Measurements from ENCODE around the gene FGGY.
A peak's percentile ranks its signal among the peaks of the same experiment; 100 is the strongest.
"Not testable (repeated sequence)": the region's sequence is repeated elsewhere in the genome, so short reads cannot be mapped to it uniquely, and the experiment has no call there.

FGGY gene

DNA sequence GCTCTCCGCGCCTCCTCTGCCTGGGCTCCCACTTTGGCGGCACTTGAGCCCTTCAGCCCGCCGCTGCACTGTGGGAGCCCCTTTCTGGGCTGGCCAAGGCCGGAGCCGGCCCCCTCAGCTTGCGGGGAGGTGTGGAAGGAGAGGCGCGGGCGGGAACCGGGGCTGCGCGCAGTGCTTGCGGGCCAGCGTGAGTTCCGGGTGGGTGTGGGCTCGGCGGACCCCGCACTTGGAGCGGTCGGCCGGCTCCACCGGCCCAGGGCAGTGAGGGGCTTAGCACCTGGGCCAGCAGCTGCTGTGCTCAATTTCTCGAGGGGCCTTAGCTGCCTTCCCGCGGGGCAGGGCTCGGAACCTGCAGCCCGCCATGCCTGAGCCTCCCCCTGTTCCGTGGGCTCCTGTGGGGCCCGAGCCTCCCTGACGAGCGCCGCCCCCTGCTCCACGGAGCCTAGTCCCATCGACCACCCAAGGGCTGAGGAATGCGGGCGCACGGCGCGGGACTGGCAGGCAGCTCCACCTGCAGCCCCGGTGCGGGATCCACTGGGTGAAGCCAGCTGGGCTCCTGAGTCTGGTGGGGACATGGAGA is 175.2 kb downstream of the FGGY start:
- not testable (repeated sequence) for H3K27ac ChIP-seq (ENCODE audit: low read depth, low read length); H3K36me3 ChIP-seq (ENCODE audit: control insufficient read depth in 1 of 2, insufficient read depth in 2 of 2, low read length in 2 of 2); H3K9ac ChIP-seq (ENCODE audit: low read depth in 1 of 2, low read length in 2 of 2); H3K9me3 ChIP-seq (ENCODE audit: control insufficient read depth in 1 of 2, low read length in 2 of 2); H3K4me3 ChIP-seq (ENCODE audit: low read depth in 1 of 2, low read length in 2 of 2); H3K27me3 ChIP-seq (ENCODE audit: control insufficient read depth in 1 of 2, insufficient read depth in 2 of 2, low read length in 2 of 2)
- H3K4me1 ChIP-seq (ENCODE audit: control insufficient read depth in 1 of 2, insufficient read depth in 2 of 2, low read length in 2 of 2): peaks cover 7 to 18% of the 10 kb centered on the region in 2 donors

- Histone ChIP-seq H3K9ac (ENCODE audit: low read depth in 1 of 2, low read length in 2 of 2) (no peak overlapping the region), H3K36me3 (ENCODE audit: control insufficient read depth in 1 of 2, insufficient read depth in 2 of 2, low read length in 2 of 2) (no peaks in the 10 kb centered on the region), H3K9me3 (ENCODE audit: control insufficient read depth in 1 of 2, low read length in 2 of 2) (no peaks in the 10 kb centered on the region), H3K27me3 (ENCODE audit: control insufficient read depth in 1 of 2, insufficient read depth in 2 of 2, low read length in 2 of 2) (no peaks in the 10 kb centered on the region), H3K4me3 (ENCODE audit: low read depth in 1 of 2, low read length in 2 of 2) (no peak overlapping the region), H3K27ac (ENCODE audit: low read depth, low read length) (no peak overlapping the region), H3K4me1 (ENCODE audit: control insufficient read depth in 1 of 2, insufficient read depth in 2 of 2, low read length in 2 of 2) (peaks cover 7 to 28% of the 10 kb centered on the region in 2 donors)
Measured at GRCh38 chr1:59473831-59474230, 176.9 kb downstream of the FGGY start.

GRCh38 chr1:59474496-59474895 is 177.6 kb downstream of the FGGY start:
- Histone ChIP-seq H3K9ac (ENCODE audit: low read depth in 1 of 2, low read length in 2 of 2) (no peak overlapping the region), H3K4me1 (ENCODE audit: control insufficient read depth in 1 of 2, insufficient read depth in 2 of 2, low read length in 2 of 2) (peaks cover 7 to 30% of the 10 kb centered on the region in 2 donors), H3K27me3 (ENCODE audit: control insufficient read depth in 1 of 2, insufficient read depth in 2 of 2, low read length in 2 of 2) (no peaks in the 10 kb centered on the region), H3K4me3 (ENCODE audit: low read depth in 1 of 2, low read length in 2 of 2) (no peak overlapping the region), H3K27ac (ENCODE audit: low read depth, low read length) (no peak overlapping the region), H3K36me3 (ENCODE audit: control insufficient read depth in 1 of 2, insufficient read depth in 2 of 2, low read length in 2 of 2) (no peaks in the 10 kb centered on the region), H3K9me3 (ENCODE audit: control insufficient read depth in 1 of 2, low read length in 2 of 2) (no peaks in the 10 kb centered on the region)

DNA sequence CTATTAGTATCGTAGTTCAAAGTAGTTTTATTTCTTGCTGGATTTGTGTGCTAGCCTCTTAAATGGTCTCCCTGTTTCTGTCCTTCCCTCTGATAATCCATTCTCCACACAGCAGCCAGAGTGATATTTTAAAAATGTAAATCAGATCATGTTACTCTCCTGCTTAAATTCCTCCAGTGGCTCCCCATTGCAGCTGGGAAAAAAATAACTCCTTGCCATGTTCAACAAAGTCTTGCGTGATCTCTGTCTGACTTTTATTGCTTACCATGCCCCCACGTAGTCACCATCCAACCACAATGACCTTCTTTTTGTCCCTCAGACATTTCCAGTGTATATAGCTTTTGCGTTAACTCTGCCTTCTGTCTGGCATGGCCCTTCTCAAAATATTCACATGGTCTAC is 178.8 kb downstream of the FGGY start:
- Histone ChIP-seq H3K36me3 (ENCODE audit: control insufficient read depth in 1 of 2, insufficient read depth in 2 of 2, low read length in 2 of 2) (no peaks in the 10 kb centered on the region), H3K4me3 (ENCODE audit: low read depth in 1 of 2, low read length in 2 of 2) (peak overlapping the region in 1 of 2 donors; percentile 3)

GRCh38 chr1:59477286-59477685 is 180.4 kb downstream of the FGGY start:
- H3K27ac ChIP-seq (ENCODE audit: low read depth, low read length): no peak overlapping the region
- H3K9ac ChIP-seq (ENCODE audit: low read depth in 1 of 2, low read length in 2 of 2): no peak overlapping the region
- no peaks in the 10 kb centered on the region for H3K9me3 ChIP-seq (ENCODE audit: control insufficient read depth in 1 of 2, low read length in 2 of 2)
- H3K4me3 ChIP-seq (ENCODE audit: low read depth in 1 of 2, low read length in 2 of 2): no peak overlapping the region
- no peaks in the 10 kb centered on the region for H3K27me3 ChIP-seq (ENCODE audit: control insufficient read depth in 1 of 2, insufficient read depth in 2 of 2, low read length in 2 of 2)
- H3K4me1 ChIP-seq (ENCODE audit: control insufficient read depth in 1 of 2, insufficient read depth in 2 of 2, low read length in 2 of 2): peaks cover 7 to 43% of the 10 kb centered on the region in 2 donors
- no peaks in the 10 kb centered on the region for H3K36me3 ChIP-seq (ENCODE audit: control insufficient read depth in 1 of 2, insufficient read depth in 2 of 2, low read length in 2 of 2)

More for the DNA sequence above, 178.8 kb downstream of the FGGY start:
- H3K9me3 ChIP-seq (ENCODE audit: control insufficient read depth in 1 of 2, low read length in 2 of 2): no peaks in the 10 kb centered on the region
- H3K9ac ChIP-seq (ENCODE audit: low read depth in 1 of 2, low read length in 2 of 2): no peak overlapping the region
- no peaks in the 10 kb centered on the region for H3K27me3 ChIP-seq (ENCODE audit: control insufficient read depth in 1 of 2, insufficient read depth in 2 of 2, low read length in 2 of 2)
- H3K4me1 ChIP-seq (ENCODE audit: control insufficient read depth in 1 of 2, insufficient read depth in 2 of 2, low read length in 2 of 2): peaks cover 7 to 42% of the 10 kb centered on the region in 2 donors
- H3K27ac ChIP-seq (ENCODE audit: low read depth, low read length): no peak overlapping the region

GRCh38 chr1:59477867-59478266 is 181.0 kb downstream of the FGGY start:
- H3K4me3 ChIP-seq (ENCODE audit: low read depth in 1 of 2, low read length in 2 of 2): no peak overlapping the region
- peaks cover 7 to 43% of the 10 kb centered on the region in 2 donors for H3K4me1 ChIP-seq (ENCODE audit: control insufficient read depth in 1 of 2, insufficient read depth in 2 of 2, low read length in 2 of 2)
- no peaks in the 10 kb centered on the region for H3K36me3 ChIP-seq (ENCODE audit: control insufficient read depth in 1 of 2, insufficient read depth in 2 of 2, low read length in 2 of 2)
- H3K9ac ChIP-seq (ENCODE audit: low read depth in 1 of 2, low read length in 2 of 2): no peak overlapping the region
- no peak overlapping the region for H3K27ac ChIP-seq (ENCODE audit: low read depth, low read length)
- H3K9me3 ChIP-seq (ENCODE audit: control insufficient read depth in 1 of 2, low read length in 2 of 2): no peaks in the 10 kb centered on the region
- no peaks in the 10 kb centered on the region for H3K27me3 ChIP-seq (ENCODE audit: control insufficient read depth in 1 of 2, insufficient read depth in 2 of 2, low read length in 2 of 2)

DNA sequence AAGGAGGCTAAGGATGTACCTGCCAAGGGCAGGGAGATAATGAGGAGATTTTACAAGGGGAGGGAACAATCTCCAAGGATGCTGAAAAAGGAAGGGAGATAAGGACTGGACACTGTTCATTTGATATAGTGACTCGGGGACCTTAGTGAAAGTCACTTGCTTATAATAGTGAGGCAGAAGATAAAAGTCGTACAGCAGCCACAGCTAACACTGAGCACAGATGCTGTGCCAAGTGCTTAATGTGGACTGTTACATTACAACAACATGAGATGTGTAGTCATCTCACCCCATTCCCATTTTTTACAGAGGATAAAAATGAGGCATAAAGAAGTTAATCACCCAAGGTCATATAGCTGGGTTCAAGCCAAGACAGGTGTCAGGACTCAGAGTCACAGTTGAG is 181.9 kb downstream of the FGGY start:
- Histone ChIP-seq H3K27me3 (ENCODE audit: control insufficient read depth in 1 of 2, insufficient read depth in 2 of 2, low read length in 2 of 2) (no peaks in the 10 kb centered on the region), H3K9ac (ENCODE audit: low read depth in 1 of 2, low read length in 2 of 2) (no peak overlapping the region), H3K4me1 (ENCODE audit: control insufficient read depth in 1 of 2, insufficient read depth in 2 of 2, low read length in 2 of 2) (peaks cover 7 to 43% of the 10 kb centered on the region in 2 donors), H3K27ac (ENCODE audit: low read depth, low read length) (no peak overlapping the region), H3K4me3 (ENCODE audit: low read depth in 1 of 2, low read length in 2 of 2) (no peak overlapping the region), H3K9me3 (ENCODE audit: control insufficient read depth in 1 of 2, low read length in 2 of 2) (no peaks in the 10 kb centered on the region), H3K36me3 (ENCODE audit: control insufficient read depth in 1 of 2, insufficient read depth in 2 of 2, low read length in 2 of 2) (no peaks in the 10 kb centered on the region)

DNA sequence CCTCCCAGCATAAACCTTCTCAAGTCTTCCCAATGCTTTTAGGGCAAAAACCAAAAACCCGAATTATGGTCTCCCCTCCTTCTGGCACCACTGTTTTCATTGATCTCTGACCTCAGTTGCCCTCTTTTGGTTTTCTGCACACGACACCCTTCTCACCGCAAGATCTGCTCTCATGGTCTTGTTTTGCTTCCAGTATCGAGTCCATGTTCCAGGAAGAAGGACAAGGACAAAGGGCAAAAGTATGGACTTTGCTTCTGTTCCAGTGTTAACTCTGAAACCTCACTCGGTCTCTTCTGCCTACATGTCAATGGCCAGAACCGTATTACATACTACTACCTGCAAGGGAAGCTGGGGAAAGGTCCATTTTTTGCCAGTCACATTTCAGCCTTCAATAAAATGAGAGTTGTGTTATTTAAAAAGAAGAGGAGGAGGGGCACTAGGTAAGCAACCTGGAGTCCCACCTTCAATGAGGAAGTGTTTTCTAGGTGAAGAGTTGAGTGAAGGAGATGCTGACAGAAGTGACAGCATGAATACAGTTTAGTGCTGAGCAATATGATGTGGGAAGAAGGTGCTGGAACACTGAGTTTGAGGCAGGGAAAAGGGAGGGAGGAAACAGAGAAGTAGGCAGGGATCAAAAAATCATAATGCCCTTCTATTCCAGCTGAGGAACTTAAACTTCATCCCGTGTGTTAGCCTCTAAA is 183.4 kb downstream of the FGGY start:
- no peaks in the 10 kb centered on the region for H3K27me3 ChIP-seq (ENCODE audit: control insufficient read depth in 1 of 2, insufficient read depth in 2 of 2, low read length in 2 of 2)
- no peak overlapping the region for H3K4me3 ChIP-seq (ENCODE audit: low read depth in 1 of 2, low read length in 2 of 2)
- H3K4me1 ChIP-seq (ENCODE audit: control insufficient read depth in 1 of 2, insufficient read depth in 2 of 2, low read length in 2 of 2): peaks cover 6 to 34% of the 10 kb centered on the region in 2 donors
- no peaks in the 10 kb centered on the region for H3K36me3 ChIP-seq (ENCODE audit: control insufficient read depth in 1 of 2, insufficient read depth in 2 of 2, low read length in 2 of 2)
- no peak overlapping the region for H3K9ac ChIP-seq (ENCODE audit: low read depth in 1 of 2, low read length in 2 of 2)
- no peak overlapping the region for H3K27ac ChIP-seq (ENCODE audit: low read depth, low read length)
- H3K9me3 ChIP-seq (ENCODE audit: control insufficient read depth in 1 of 2, low read length in 2 of 2): no peaks in the 10 kb centered on the region

GRCh38 chr1:59481881-59482505 is 185.1 kb downstream of the FGGY start:
- H3K4me3 ChIP-seq (ENCODE audit: low read depth in 1 of 2, low read length in 2 of 2): no peak overlapping the region
- no peak overlapping the region for H3K9ac ChIP-seq (ENCODE audit: low read depth in 1 of 2, low read length in 2 of 2)
- no peaks in the 10 kb centered on the region for H3K36me3 ChIP-seq (ENCODE audit: control insufficient read depth in 1 of 2, insufficient read depth in 2 of 2, low read length in 2 of 2)
- no peaks in the 10 kb centered on the region for H3K9me3 ChIP-seq (ENCODE audit: control insufficient read depth in 1 of 2, low read length in 2 of 2)
- no peaks in the 10 kb centered on the region for H3K27me3 ChIP-seq (ENCODE audit: control insufficient read depth in 1 of 2, insufficient read depth in 2 of 2, low read length in 2 of 2)
- peaks cover 0 to 25% of the 10 kb centered on the region in 2 donors for H3K4me1 ChIP-seq (ENCODE audit: control insufficient read depth in 1 of 2, insufficient read depth in 2 of 2, low read length in 2 of 2)
- no peak overlapping the region for H3K27ac ChIP-seq (ENCODE audit: low read depth, low read length)

- Histone ChIP-seq H3K27me3 (ENCODE audit: control insufficient read depth in 1 of 2, insufficient read depth in 2 of 2, low read length in 2 of 2) (no peaks in the 10 kb centered on the region), H3K27ac (ENCODE audit: low read depth, low read length) (no peak overlapping the region), H3K9me3 (ENCODE audit: control insufficient read depth in 1 of 2, low read length in 2 of 2) (no peaks in the 10 kb centered on the region), H3K36me3 (ENCODE audit: control insufficient read depth in 1 of 2, insufficient read depth in 2 of 2, low read length in 2 of 2) (no peaks in the 10 kb centered on the region), H3K4me1 (ENCODE audit: control insufficient read depth in 1 of 2, insufficient read depth in 2 of 2, low read length in 2 of 2) (peaks cover 0 to 17% of the 10 kb centered on the region in 2 donors), H3K4me3 (ENCODE audit: low read depth in 1 of 2, low read length in 2 of 2) (no peak overlapping the region), H3K9ac (ENCODE audit: low read depth in 1 of 2, low read length in 2 of 2) (no peak overlapping the region)
Measured at GRCh38 chr1:59482986-59483385, 186.1 kb downstream of the FGGY start.
